D341Med (cell line): ENCODE data around the gene ERH.
A peak's percentile ranks its signal among the peaks of the same experiment; 100 is the strongest.
"Not testable (repeated sequence)": the region's sequence is repeated elsewhere in the genome, so short reads cannot be mapped to it uniquely, and the experiment has no call there.

Experiments used
- DNase-seq: peaks from one replicate; pipeline ENCODE4 v3.0.0; 2012; ENCODE audit warnings: low spot score

ERH gene

DNA sequence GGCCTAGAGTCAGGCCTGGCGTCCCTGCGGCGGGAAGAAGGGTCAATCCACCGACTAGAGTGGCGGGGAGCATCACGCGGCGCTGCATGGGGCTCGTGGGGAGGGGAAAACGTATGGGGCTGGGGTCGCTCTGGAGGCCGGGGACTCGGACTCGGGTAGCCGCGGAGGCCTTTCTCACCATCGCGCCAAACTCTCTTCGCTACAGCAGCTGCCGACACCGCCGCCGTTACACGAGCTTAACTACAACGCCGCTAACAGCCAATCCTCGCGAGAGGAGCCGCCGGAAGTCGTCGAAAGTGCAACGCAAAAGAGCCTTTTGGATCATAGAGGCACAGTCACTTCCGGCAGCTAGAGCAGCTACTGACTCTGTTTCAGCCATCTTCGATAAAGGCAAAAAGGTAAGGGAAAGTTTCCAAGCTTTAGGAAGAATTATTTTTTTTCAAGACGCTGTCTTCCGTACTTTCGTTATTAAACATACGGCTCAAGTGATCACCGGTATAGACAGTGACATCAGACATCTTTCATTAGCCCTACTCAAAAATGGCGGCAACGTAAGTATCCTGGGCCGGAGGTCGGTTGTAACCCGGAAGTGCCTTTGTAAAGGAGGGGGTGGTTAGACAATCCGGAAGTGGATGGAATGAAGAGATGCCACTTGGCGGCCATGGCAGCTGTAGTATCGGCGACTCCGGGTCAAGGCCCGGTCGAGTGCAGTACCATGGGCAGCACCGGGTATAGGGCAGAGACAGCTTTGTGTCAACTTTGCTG lies at the start of gene ERH, which contains the start of gene SLC39A9:
TSS of gene ERH (minus strand) at position 247 of the 765 bp plus-strand sequence. CDS start at position 181, 66 bp downstream.
TSS of gene SLC39A9 (plus strand) at position 640 of the 765 bp plus-strand sequence. CDS start 678 bp downstream, outside the sequence.
- peak; percentile 90 for DNase-seq

DNA sequence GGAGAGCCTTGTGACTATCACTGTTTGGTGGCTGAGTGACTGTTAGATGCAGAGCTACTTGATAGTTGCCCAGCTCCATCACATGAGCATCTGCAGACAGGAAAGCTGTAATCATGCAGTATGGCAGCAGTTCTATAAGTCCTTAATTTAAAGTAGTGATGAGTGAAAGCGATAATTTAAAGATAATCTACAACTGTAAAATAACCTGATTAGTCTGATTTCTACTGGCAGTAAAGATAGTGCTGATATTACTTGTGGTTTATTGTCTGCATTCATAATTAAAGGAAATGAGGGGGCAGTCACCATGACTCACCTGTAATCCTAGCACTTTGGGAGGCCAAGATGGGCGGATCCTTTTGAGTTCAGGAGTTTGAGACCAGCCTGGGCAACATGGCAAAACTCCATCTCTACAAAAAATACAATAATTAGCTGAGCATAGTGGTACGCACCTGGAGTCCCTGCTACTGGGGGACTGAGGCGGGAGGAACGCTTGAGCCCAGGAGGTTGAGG lies 45.3 kb upstream of the ERH start:
- no peak for DNase-seq

DNA sequence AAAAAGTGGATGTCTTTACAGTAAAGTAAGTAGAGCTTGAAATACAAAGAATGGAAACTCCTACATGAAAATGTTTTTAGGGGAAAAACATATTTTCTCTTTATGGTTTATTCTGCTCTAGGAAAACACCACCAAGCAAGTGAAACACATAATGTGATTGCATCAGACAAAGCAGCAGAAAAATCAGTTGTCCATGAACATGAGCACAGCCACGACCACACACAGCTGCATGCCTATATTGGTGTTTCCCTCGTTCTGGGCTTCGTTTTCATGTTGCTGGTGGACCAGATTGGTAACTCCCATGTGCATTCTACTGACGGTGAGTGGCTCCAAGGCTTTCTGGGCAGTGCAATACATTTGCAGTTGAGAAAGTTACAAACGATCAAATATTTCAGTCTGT lies 43.8 kb upstream of the ERH start:
- no peak for DNase-seq

DNA sequence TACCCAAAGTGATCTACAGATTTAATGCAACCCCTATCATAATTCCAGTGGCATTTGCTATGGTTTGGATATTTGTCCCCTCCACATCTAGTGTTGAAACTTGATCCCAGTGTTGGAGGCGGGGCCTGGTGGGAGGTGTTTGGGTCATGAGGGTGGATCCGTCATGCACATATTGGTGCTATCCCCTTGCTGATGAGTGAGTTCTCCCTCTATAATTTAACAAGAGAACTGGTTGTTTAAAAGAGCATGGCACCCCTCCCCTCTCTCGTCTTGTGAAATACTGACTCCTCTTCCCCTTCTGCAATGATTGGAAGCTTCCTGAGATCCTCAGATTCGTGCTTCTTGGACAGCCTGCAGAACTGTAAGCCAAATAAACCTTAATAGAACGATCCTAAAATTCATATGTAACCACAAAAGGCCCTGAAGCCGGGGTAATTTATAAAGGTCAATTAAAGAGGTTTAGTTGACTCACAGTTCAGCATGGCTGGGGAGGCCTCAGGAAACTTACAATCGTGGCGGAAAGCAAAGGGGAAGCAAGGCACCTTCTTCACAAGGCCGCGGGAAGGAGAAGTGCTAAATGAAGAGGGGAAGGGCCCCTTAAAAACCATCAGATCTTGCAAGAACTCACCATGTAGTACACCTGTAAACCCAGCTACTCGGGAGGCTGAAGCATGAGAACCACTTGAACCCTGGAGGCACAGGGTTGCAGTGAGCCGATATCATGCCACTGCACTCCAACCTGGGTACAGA lies 41.6 kb upstream of the ERH start:
- DNase-seq, result no peak

DNA sequence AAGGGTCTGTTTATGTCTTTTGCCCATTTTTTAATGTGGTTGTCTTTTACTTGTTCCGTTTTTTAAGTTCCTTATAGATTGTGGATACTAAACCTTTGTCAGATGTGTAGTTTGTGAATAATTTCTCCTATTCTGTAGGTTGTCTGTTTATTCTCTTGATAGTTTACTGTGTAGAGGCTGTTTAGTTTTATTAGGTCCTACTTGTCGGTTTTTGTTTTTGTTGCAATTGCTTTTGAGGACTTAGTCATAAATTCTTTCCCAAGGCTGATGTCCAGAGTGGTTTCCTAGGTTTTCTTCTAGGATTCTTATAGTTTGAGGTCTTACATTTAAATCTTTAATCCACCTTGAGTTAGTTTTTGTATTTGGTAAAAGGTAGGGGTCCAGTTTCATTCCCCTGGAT lies 34.3 kb upstream of the ERH start:
- DNase-seq, result no peak

DNA sequence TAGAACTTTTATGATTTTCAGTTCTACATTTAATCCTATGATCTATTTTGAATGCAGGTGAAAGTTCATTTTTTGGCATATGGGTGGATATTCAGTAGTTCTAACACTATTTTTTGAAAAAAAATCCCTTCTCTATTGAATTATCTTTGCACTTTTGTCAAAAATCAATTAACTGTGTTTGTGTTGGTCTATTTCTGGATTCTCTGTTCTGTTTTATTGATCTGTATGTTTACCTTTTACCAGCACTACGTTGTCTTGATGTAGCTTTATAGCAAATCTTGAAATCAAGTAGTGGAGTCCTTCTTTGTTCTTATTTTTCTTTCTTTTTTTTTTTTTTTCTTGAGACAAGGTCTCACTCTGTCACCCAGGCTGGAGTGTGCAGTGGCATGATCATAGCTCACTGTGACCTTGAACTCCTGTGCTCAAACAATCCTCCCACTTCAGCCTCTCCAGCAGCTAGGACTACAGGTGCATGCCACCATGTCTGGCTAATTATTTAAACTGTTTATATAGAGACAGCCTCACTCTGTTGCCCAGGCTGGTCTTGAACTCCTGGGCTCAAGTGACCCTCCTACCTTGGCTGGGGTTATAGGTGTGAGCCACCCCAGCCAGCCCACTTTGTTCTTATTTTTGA lies 32.3 kb upstream of the ERH start:
- DNase-seq, result no peak

DNA sequence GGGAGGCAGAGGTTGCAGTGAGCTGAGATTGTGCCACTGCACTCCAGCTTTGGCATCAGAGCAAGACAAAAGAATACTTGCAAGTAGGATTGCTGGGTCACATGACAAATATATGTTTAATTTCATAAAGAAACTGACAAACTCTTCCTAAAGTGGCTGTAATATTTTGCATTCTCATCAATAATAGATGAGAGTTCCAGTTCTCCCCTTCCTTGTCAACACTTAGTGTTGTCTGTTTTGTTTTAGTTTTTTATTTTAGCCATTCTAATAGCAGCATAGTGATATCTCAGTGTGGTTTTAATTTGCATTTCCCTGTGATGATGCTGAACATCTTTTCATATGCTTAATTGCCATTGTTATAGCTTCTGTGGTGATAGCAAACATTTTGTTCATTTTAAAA lies 31.5 kb upstream of the ERH start:
- no peak for DNase-seq

DNA sequence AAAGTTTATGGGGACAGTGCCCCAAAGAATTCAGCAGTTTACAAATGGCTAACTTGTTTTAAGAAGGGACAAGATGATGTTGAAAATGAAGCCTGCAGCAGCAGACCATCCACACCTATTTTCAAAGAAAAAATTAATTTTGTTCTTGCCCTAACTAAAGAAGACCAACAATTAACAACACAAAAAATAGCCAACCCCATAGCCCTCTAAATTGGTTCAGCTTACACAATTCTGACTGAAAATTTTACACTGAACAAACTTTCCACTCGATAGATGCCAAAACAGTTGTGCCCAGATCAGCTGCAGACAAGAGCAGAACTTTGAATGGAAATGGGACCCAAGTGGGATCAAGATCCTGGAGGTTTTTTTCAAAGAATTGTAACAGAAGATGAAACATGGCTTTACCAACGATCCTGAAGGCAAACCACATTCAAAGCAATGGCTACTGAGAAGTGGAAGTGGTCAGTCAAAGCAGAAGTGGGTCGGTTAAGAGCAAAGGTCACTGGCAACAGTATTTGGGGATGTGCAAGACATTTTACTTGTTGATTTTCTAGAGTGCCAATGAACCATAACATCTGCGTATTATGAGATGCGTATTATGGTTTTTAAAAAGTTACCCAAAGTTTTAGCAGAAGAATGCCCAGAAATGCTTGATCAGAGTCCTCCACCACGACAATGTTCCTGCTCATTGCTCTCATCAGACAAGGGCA lies 30.3 kb upstream of the ERH start:
- DNase-seq, result no peak

DNA sequence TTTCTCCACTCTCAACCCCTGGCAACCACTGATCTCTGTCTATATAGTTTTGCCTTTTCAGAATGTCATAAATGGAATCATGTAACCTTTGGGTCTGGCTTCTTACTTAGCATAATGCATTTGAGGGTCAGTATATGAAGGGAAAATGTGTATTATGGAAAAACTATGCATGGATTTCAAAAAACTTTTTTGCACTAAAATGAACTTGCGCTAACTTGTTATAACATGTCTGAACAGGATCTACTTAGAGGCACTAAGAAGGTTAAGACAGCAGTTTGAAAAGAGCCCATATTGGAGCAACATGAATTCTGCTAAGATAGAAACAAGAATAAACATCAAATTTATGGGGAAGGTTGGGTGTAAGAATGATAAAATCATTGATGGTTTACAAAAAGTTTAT lies 29.5 kb upstream of the ERH start:
- DNase-seq, result no peak

DNA sequence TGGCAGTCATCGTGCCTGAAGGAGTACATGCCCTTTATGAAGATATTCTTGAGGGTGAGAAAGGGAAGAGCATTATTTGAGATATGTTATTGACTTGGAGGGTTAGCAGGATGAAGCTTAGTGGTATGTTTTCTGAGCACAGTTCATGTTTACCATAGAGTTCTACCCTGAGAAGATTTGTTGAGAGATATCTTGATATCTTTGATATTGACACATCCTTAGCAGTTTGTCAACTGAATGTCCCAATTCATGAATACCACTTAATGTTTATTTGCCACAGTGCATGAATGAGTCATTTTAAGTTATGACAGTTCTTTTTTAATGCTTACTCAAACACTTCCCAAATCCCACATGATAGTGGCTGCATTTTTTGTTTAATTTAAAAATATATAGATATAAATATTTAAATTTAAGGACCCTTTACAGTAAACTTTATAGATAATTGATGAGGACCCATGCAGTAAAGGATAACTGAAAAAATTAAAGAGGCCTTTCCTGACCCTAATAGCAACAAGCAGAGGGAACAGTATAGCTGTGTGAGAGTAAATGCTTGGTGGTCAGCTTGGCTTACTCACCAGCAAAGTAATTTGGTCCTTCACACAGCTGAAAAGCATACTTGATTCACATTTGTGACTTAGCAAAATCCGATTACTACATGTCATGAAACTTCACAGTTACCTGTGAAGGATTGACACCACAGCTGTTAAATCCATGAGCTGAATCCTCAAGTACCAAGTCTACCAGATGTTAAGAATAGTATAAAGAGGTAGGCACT lies 26.2 kb upstream of the ERH start:
- no peak for DNase-seq

DNA sequence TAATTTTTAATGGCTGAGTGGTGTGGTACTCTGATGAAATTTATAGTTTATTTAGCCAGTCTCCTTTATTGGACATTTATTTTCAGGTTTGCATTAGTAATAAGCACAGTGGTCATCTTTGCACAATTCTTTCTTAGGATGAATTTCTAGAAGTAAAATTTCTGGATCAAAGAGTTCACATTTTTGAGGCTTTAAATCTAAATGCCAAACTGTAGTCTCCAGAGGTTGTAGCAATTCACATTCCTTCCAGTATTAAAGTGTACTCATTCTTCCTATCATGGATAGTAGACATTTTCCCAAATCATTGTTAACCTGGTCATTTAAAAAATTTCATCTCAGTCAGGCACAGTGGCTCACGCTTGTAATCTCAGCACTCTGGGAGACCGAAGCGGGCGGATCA lies 25.2 kb upstream of the ERH start:
- no peak for DNase-seq

DNA sequence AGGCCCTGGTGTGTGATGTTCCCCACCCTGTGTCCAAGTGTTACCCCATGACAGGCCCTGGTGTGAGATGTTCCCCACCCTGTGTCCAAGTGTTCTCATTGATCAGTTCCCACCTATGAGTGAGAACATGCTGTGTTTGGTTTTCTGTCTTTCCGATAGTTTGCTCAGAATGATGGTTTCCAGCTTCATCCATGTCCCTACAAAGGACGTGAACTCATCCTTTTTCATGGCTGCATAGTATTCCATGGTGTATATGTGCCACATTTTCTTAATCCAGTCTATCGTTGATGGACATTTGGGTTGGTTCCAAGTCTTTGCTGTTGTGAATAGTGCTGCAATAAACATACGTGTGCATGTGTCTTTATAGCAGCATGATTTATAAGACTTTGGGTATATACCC lies 18.0 kb upstream of the ERH start:
- not testable (repeated sequence) for DNase-seq

DNA sequence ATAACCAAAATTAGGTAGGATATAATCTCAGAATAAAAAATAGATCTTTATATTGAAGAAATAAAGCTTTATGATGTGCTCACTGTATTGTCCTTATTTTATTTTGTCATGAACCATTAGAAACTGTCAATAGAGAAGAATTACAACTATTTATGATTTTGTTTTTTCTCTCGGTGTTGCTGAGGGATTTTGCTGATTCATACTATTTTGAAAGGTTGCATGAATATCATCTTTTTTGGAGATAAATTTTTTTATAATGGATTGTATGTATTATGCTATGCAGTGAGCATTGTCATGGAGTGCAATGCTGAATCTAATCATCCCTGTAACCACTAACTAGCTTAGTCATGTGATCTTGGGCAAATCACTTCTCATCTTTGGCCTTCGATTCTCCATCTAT lies 15.4 kb upstream of the ERH start:
- DNase-seq, result no peak

DNA sequence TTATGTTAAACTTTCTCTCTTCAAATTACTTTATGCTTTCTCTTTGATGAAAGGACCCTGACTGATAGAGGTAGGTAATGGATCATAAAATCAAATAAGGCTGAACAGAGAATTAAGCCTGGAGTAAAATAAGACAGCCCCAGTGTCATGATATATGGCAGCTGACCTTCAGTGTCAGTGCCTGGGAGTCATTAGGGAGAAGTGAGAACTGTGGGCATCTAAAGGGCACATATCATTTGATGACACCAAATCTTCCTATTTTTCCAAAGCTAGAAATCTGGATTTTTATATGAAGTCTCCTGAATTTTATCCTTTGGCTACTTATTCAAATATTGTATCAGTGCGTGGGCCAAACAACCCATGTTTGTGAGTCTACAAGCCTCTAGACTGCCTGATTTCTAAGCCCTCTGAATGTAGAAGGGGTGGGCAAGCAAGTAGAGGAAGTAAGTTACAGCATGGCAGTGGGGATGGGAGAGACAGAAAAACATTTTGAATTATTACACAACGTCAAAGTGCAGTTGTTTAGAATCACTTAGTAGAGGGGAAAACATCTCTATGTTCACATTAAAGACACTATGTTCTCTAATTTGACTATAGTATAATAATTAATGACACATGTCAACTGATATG lies 10.3 kb upstream of the ERH start:
- DNase-seq, result no peak

DNA sequence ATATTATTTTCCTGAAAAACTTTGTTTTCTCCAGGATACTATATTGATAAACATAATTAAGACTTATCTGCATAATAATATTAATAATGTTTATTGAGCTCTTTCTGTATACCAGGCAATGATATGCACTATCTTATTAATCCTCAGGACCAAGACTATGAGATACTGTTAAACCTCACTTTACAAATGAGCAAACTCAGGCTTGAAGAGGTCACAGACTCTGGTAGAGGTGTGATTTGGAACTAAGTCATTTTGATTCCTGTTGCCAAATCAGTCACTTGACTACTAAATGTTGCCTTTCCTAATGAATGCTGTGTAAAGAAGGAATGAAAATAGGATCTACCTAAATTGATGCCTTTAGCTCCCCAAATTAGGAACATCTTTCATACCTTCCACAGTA lies 7.7 kb upstream of the ERH start:
- DNase-seq, result no peak

DNA sequence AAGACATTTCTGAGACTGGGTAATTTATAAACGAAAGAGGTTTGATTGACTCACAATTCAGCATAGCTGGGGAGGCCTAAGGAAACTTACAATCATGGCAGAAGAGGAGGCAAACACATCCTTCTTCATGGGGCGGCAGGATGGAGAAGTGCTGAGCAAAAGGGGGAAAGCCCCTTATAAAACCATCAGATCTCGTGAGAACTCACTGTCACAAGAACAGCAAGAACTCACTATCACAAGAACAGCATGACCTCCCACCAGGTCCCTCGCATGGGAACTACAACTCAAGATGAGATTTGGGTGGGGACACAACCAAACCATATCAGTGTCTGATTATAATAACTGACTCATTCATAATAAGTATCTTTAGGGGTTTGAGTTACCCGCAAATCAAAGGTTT lies 6.8 kb upstream of the ERH start:
- no peak for DNase-seq

DNA sequence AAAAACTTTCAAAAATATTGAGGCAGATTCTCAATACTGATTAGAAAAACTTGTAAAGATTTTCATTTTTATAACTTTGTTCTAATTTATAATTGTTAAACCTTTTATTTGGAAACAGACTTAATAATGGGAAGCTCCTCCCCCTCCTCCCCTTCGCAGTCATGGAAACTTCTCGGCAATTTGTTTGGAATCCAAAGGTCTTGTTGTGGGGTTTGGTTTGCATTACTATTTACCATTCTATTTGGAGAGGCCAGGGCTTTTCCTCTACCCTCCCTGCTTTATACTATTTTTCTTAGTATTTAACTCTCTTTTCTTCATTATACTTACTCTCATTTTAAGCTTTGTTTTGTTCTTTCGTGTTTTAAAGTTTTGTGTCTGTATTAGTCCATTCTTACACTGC lies 6.4 kb upstream of the ERH start:
- DNase-seq, result no peak

DNA sequence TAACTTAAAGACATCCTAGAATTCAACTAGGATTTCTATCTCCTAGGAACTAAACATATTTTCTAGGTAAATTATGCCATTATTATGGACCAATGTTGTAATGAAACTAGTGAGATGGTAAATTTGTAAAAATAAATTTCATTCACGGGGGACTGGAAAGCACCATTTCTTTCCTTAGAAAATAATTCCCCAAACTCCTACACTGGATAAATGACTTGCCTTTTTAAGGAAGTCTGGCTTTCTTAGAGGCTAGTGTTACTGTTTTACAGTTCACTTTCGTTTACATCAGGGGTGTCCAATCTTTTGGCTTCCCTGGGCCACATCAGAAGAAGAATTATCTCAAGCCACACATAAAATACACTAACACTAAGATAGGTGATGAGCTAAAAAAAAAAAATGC lies 3.7 kb upstream of the ERH start:
- DNase-seq, result no peak

DNA sequence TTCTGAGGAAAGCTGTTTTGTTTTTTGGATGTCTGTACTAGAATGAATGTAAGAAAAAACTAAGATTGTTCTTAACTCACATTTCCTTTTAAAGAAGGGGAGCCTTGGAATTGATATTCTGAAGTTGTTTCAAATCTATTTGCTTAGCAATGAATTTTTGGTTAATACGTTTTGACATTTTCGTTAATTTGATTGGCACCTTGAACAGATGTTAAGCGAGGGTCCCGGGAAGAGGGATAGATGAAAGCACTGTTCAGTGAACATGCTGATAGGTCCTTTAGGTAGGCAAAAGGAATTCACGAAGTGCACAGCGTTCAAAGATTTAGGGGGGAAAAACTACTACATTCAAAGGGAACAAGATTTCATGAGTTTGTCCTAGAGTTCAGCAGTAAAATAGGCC lies 2.1 kb upstream of the ERH start:
- no peak for DNase-seq

DNA sequence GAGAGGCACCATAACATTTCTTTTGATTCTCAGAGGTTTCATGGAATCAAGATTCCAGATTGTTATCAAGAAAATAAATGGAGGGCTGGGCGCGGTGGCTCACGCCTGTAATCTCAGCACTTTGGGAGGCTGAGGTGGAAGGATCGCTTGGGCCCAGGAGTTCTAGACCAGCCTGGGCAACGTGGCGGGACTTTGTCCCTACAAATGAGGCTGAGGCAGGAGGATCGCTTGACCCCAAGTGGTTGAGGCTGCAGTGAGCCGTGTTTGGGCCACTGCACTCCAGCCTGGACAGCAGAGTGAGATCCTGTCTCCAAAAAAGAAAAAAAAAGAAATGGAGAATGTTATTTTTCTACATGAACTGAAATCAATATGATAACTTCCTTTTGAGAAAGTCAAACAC lies 1.7 kb upstream of the ERH start:
- no peak for DNase-seq

DNA sequence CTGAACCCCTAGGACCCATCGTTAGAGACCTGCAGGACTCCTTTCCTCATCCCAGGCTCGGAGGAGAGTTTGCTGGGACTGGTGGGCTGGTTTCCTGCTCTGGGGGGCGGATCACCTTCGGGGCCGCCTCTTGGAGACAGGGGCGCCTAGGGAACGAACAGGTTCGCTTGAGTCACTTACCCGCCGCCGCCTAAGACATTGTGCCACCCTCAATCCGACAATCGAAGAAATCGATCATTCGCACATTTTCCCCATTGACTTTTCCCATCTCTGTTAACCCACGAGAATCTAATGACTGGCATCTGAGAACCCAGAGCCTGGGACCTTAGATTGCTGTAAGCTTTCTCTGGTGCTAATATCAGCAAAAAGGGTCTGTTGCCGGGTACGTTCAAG lies 715 bp upstream of the ERH start:
- DNase-seq, result no peak
